GM21360 (cell line): ENCODE measurements around the gene TOP2B.

Experiments
- ATAC-seq: cut with Tn5 transposase; IDR thresholded peaks from one replicate; pipeline ENCODE4 v1.9.1; 2021; ENCODE audit warnings: mild to moderate bottlenecking, moderate library complexity; ENCODE audit not compliant: unreplicated experiment

The TOP2B gene

DNA sequence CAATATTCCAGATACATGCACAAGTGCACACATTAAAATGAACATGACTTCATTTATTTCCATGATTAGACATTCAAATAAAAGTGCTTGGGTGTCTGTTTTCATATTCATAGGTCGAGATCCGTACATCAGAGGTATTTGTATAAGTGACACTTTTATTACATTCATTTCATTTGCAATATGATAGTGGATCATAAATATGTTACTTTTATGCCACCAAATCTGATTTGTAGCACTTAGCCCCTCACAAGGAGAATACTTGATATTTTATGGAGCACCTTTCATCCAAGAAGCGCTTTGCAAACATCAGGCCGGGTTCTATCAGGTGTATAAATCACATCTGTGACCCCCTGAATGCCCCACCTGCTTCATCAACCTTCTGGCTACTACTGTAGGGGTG, 100.6 kb downstream of the TOP2B start:
- ATAC-seq: no peak

- no peak for ATAC-seq
Observed at GRCh38 chr3:25563601-25564000, 101.1 kb downstream of the TOP2B start.

GRCh38 chr3:25558796-25559195, 105.9 kb downstream of the TOP2B start:
- ATAC-seq: no peak

DNA sequence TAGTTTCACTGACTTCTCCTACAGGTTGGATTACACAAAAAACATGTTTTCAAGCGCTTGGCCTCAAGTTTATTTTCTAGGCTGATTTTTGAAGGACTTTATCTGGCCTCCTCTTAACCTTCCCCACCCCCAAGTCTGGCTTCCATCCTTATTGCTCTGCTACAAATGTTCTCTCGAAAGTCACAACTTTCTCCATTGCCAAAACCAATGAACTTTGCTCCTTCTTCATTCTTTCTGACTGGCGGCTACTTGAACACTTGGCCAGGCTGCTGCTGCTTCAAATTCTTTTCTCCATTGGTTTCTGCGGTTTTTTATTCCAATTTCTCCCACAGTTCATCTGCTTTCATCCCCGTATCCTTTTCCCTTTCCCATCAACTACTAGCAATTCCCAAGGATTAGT, 106.6 kb downstream of the TOP2B start:
- no peak for ATAC-seq

GRCh38 chr3:25557694-25558093, 107.0 kb downstream of the TOP2B start:
- no peak for ATAC-seq

DNA sequence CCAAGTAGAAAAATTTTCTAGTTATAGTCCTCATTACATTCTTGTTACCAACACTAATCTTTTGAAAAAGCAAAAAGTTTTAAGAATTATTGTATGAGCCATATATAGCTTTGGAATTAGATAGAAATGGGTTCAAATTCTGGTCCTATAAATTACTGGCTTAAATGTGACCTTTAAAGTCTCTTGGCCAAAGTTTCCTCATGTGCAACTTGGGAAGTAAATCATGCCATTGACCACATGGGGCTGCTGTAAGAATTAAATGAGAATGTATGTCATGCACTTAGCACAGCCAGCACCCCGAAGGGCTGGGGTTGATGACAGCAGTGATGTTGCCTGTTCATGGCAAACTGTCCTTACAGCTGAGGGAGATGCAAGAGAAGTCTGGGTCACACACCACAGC, 108.3 kb downstream of the TOP2B start:
- no peak for ATAC-seq

- no peak for ATAC-seq
Observed at GRCh38 chr3:25555695-25556437, 108.8 kb downstream of the TOP2B start.

- ATAC-seq: no peak
Observed at GRCh38 chr3:25554376-25554775, 110.3 kb downstream of the TOP2B start.

DNA sequence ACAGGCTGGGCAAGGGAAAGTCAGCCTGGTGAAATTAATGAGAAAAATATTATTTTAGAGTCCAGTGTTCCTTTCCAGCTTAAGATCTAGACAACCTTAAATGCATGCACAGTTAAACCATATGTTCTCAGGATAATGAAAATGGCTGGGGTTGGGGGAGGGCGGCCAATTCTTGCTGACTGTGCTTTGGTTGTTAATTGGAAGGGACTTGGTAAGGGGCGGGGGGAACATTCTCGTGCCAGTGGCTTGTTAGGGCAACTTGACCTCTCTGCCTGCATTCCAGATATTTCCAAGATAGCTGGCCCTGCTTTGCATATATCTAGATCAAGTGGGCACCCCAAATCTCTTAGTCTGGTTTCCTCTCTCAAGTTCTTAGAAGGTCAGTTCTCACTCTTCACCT, 112.5 kb downstream of the TOP2B start:
- ATAC-seq: no peak

GRCh38 chr3:25548836-25549235, 115.9 kb downstream of the TOP2B start:
- ATAC-seq: no peak

DNA sequence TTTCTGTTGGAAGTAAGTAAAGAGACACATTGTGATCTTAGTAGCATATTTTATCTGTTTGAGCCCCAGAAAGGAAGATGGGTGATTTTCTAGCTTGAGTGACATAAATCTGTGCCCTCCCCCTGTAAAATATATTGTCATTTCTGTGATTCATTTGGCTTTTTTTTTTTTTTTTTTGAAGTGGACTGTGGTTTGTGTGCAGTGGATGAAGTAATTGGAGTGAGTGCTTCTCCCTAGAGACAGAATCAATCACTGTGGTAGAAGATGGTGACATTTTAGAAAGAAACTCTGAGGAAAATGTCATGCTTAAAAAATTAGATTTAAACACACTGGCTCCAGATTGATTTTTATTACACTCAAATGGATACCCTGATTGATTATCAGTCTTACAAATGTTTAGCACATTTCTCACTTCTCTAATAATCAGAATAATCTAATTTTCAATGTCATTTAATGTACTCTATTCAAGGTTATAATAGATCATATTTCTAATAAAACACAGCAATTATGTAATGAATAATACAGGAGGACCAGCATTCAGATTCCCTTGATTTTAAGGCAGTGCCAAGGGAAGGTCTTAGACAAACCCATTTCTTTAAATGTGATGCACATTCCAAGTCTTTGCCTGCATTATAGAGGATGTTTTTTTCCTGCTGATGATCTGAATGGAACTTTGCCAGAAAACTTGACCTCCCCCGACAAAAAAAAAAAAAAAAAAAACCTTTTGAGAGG, 116.6 kb downstream of the TOP2B start:
- no peak for ATAC-seq
